Peyer's patch (tissue), 4 donors: Measurements from ENCODE around the gene NTS.

Source experiments
- POLR2A ChIP-seq, 2 donors: fragments of 450-650 bp; IDR thresholded peaks; one replicate each; pipeline ENCODE4 v1.5.1; 2017; ENCODE audit warnings: antibody characterized with exemption in 2 of 2, mild to moderate bottlenecking in 2 of 2, moderate library complexity in 2 of 2
- TF ChIP-seq, protein P1 (sequence below), 6 experiments: fragments of 450-650 bp in 4 of 6; fragments of 200-600 bp in 2 of 6; sonication (generic) in 1 of 6; IDR thresholded peaks; one replicate each; pipeline ENCODE4 v1.5.1; 2017 to 2019; ENCODE audit warnings: antibody characterized with exemption in 6 of 6, mild to moderate bottlenecking in 3 of 6, moderate library complexity in 1 of 6

GRCh38 chr12:85829391-85829790 lies 44.7 kb upstream of the NTS start:
- TF ChIP-seq, protein P1, sequence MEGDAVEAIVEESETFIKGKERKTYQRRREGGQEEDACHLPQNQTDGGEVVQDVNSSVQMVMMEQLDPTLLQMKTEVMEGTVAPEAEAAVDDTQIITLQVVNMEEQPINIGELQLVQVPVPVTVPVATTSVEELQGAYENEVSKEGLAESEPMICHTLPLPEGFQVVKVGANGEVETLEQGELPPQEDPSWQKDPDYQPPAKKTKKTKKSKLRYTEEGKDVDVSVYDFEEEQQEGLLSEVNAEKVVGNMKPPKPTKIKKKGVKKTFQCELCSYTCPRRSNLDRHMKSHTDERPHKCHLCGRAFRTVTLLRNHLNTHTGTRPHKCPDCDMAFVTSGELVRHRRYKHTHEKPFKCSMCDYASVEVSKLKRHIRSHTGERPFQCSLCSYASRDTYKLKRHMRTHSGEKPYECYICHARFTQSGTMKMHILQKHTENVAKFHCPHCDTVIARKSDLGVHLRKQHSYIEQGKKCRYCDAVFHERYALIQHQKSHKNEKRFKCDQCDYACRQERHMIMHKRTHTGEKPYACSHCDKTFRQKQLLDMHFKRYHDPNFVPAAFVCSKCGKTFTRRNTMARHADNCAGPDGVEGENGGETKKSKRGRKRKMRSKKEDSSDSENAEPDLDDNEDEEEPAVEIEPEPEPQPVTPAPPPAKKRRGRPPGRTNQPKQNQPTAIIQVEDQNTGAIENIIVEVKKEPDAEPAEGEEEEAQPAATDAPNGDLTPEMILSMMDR (IDR thresholded peaks at IDR 0.05) = no peak
- no peak for TF ChIP-seq POLR2A (IDR thresholded peaks at IDR 0.05)
